GM21367 (cell line): ENCODE data around the gene EHD4.

Source experiments
- ATAC-seq: cut with Tn5 transposase; IDR thresholded peaks from one replicate; pipeline ENCODE4 v1.9.1; 2021; ENCODE audit not compliant: unreplicated experiment

Gene EHD4

DNA sequence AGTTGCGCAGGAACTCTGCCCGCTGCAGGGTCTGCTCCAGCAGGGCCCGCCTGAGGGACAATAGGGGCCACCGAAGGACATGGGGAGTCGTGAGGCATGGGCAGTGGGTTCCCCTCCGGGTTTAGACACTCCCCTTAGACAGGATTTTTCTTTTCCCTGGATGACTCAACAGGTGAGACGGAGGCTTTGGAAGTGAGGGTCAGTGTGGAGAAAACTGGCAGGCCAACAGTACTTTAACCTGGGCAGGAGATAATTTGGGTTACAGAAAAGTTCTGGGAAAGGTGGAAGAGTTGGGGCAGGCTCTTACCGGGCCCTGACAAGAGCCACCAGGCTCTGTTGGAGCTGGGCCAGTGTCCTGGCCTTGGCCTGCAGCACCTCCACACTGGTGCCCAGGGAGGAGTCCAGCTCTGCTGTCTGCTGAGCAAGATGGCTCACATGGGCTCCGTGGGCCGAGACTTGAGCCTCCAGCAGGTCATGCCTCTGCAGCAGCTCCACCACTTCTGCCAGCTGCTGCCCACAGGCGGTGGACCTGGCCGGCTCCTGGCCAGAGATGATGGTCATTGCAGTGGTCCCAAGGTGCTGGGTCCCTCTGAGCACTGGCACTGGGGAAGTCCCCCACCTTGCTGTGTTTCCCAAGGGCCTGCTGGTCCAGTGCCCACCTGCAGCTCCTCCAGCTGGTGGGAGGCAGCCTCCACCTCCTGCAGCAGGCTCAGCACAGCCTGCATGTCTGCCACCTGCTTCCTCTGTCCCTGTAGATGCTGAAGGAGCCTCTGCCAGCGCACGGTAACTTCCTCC lies 89.5 kb downstream of the EHD4 start:
- ATAC-seq = no peak

DNA sequence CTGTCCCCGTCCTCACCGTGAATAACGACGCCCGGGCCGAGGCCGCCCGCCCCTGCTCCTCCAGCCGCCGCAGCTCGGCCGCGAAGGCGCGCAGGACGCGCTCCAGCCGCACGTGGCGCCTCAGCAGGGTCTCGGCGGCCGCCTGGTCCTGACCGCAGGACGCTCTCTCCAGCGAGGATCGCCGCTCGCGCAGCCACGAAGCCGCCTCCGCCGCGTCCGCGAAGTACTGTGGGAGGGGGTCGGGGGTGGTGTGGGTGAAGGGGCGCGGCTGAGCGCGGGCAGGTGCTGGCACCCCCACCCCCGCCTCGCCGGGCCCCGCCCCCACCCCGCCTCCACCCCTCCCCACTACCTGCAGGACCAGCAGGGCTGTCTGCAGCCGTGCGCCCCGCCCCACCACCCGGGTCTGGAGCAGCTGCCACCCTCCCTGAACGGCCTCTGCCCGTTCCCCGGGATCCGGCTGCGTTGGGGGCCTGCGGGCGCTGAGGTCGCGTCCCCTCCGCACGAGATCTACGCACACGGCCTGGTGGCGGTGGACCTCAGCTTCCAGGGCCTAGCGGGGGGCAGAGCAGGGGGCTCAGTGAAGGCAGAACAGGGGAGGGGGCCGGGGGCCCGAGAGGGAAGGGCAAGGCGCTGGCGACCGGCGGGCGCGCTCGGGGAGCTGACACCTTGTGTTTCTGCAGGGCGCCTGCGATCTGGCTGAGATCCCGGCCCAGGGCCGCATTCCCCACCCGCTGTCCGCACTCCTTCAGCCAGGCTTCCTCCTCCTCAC lies 90.3 kb downstream of the EHD4 start:
- ATAC-seq = no peak

- ATAC-seq = no peak
Observed at GRCh38 chr15:41881550-41881919, 90.8 kb downstream of the EHD4 start.

DNA sequence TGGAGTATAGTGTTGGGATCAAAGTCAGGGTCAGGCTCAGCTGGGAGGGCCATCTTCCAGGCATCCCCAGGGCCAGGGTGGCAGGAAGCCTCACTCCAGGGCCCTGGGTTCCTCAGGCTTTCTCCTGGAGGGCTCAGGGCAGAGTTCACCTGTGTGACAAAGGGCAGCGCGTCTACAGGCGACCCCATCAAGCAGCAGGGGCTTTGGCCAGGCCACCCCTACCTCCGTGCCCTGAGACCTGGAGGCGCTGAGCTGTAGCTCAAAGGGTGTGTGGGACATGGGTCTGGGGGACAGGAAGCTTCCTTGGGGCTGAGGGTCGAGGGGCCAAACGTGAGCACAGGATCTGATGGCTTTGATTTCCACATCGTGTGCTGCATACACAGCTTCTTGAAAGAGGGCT lies 91.3 kb downstream of the EHD4 start:
- no peak for ATAC-seq

DNA sequence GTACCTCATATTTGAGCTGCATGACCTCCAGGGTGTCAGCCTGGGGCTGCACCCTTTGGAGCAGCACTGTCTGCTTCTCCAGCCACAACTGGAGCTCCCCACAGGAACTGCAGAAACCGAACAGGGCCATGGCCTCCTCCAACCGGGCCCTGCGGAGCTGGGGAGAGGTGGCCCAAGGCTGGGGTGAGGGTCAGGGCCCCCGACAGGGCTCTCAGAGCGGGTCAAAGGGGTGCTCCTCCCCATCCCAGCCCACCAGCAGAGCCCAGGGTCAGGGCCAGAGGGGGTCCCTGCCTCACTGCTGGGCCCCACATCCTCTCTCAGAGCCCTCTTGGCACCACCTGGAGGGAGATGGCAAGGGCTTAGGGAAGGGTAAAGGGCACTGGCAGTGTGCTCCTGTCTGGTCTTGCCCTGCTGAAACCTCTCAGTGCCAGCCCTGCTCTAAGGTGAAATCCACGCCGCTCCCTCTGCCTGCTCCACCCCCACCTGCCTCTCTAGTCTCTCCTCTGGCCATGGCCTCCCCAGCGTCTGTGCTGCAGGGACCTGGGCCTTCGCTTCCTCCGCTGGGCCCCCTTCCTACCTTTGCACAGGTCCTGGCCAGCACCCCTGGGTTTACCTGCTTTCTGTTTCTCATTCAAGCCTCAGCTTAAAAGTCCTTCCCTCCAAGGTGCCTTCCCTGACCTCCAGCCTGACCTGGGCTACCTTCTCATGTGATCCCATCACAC lies 92.0 kb downstream of the EHD4 start:
- ATAC-seq = no peak

DNA sequence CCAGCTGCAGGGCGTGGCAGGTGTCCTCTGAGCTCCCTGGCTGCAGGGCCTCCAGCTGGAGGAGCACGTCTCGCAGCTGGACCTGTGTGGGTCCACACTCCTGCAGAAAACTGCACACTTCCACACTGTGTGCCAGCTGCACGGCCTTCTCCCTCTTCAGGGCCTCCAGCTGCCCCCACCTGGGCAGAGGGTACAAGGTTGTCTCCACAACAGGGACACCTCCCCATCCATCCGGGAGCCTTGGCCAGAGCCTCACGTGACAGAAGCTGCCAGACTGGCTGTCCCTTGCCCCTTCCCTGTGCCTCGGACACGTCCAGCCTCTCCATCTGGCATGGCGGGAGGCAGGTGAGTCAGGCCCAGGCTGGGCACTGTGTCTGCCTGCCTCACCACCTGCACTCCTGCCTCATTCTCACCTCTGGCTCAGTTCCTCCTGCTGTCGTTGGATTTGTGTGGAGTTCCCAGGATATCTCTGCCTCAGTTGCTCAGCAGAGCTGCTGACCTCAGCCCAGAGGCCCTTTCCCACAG lies 93.0 kb downstream of the EHD4 start:
- no peak for ATAC-seq

GRCh38 chr15:41878355-41878699 lies 94.0 kb downstream of the EHD4 start:
- no peak for ATAC-seq

- no peak for ATAC-seq
Observed at GRCh38 chr15:41877631-41878354, 94.6 kb downstream of the EHD4 start.

DNA sequence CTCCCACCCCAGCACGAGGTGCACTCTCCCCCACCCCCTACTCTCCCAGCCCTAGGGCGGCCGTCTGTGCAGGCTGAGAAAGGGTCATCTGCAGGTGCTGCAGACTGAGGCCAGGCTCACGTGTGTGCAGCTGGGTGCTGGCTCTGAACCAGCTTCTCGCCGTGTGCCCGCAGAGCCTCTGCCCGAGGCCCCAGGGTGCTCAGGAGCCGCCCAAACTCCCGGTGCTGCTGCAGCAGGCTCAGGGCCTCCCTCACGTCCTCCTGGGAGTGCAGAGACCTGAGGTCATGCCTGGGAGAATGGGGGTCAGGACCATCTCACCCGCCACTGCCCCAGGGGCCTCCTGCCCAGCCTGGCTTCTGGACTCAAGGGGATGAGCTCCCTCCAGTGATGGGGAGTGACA lies 95.7 kb downstream of the EHD4 start:
- no peak for ATAC-seq

DNA sequence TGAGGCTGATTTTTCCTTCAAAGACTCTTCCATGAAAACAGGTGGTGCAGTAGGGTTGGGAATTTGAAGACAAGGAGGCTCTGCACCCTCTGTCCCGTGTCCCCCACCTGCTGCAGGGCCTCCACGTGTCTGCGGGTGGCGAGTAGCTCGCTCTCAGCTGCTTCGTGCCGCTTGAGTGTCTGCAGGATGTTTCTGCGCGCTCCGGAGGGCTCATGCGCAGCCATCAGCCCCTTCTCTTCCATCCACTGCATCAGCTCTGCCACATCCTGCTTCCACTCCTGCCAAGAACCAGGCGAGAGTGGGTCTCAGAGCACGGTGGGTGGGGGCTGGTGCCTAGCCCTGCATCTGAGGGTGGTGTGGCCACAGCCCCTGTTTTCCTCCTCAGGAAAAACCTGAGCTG lies 96.3 kb downstream of the EHD4 start:
- no peak for ATAC-seq

- ATAC-seq = no peak
Observed at GRCh38 chr15:41874736-41875135, 97.6 kb downstream of the EHD4 start.

DNA sequence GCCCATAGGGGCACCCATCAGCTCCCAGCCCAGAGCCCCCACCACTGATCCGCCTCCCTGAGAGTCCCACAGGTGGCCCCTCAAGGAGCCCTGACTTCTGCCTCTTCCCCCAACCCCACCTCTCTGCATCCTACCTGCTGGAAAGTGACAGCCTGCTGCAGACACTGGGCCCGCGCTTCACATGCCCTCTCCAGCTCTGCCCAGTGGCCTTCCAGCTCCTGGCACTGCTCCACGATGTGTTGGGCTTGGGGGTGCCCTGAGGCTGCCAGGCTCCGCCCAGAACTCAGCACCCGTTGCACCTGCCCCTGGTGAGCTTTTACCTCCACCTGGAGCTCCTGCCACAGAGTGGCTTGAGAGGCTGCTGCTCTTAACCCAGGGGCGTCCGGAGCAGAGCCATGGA lies 98.6 kb downstream of the EHD4 start:
- ATAC-seq = no peak

DNA sequence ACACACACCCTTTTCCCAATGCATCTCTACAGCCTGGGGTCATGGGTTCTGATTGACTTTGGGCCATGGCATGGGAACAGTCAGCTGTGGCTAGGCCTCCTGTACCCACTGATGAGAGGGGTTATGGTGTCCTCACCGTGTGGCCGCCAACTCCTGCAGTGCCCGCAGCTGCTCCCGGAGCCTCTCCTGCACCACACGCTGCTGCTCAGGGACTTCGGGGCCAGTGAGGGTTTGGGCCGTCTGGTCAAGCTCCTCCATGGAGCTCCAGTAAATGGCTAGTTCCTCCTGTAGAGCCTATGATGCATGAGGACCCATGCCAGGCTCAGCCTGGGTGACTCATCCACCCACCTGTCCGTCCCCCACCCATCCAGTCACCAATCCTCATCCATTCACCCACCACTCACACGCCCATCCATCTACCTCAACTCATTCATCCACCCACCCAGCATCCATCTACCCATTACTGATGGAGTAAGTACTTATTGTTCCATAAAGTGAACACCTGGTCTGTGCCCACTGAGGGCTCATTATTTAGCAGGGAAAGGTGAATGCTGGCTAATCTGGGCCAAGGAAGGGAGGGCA lies 100.1 kb downstream of the EHD4 start:
- ATAC-seq = no peak

GRCh38 chr15:41871175-41871905 lies 101.0 kb downstream of the EHD4 start:
- ATAC-seq = no peak

DNA sequence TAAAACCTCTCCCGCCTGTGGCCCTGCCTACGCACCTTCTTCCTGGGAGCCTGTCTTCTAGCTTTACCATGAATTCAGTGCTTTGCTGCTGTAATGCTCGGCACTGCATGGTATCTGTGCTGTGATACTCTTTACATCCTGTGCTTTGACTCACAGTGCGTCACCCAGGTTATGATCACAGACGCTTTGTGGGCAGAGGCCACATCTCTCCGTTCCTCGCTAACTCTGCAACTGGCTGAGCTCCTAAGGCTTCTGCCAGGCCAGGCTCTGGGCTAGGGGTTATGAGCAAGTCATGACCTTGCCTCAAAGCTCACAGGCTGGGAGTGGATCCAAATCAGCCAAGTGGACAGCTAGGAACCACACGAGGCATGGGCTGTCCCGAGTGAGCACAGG lies 101.7 kb downstream of the EHD4 start:
- no peak for ATAC-seq

- no peak for ATAC-seq
Observed at GRCh38 chr15:41869770-41870688, 102.3 kb downstream of the EHD4 start.

DNA sequence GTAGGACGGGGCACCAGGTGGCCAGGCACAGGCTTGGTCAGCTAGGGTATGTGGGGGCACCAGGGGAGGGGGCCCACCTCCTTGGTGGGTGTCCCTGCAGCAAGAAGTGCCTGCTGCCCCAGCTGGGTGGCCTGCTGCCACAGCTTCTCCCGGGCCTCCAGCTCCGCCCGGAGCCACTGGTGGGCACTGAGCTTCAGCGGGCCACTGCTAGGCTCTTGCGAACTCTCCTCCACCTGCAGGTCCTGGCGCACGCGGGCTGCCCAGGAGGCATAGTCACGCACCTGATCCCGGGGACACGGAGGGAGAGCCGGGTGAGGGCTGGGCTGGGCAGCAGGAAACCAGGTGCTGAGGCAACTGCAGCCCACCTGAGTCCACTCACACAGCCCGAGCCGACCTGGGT lies 104.0 kb downstream of the EHD4 start:
- ATAC-seq = no peak

GRCh38 chr15:41866872-41867579 lies 105.3 kb downstream of the EHD4 start:
- ATAC-seq = no peak
